ENCODE results near the gene ZFPL1. TPM values are rescaled to one million over a fixed set of nuclear protein-coding genes. Genes with fewer than 3 reads are reported as not detected.

Gene ZFPL1
- total and polyA plus RNA-seq, 9 of the 15 experiments (the other 6 are each of a cell fraction or from before 2014, with no cell fraction given), result 3.7 to 37.5 (median 22.7) TPM

- H3K79me2 ChIP-seq (ENCODE audit: control insufficient read depth, insufficient read depth, low read length), result peaks cover 47% of the 10 kb centered on the region
- H3K4me1 ChIP-seq (replicated peaks in 1 of 2; ENCODE audit: control insufficient read depth in 2 of 2, insufficient read depth in 2 of 2, low read length in 2 of 2), result peaks cover 8 to 16% of the 10 kb centered on the region in 2 experiments; a peak in 4 of 5 replicates
- no peak overlapping the region for H3K4me2 ChIP-seq (ENCODE audit: insufficient read depth, low read length)
- no peak overlapping the region for H2AFZ ChIP-seq (ENCODE audit: low read depth, low read length)
- no peaks in the 10 kb centered on the region for H3K9me3 ChIP-seq (replicated peaks; ENCODE audit: control insufficient read depth, insufficient read depth, low read depth, low read length)
- H3K9ac ChIP-seq (ENCODE audit: insufficient read depth in 1 of 2, low read depth in 2 of 2, low read length in 2 of 2), result 0 out of 4 replicates have a peak overlapping the region, but pooled peaks of 1 of the 2 experiments have one; percentile 6
- TF ChIP-seq, protein P1, sequence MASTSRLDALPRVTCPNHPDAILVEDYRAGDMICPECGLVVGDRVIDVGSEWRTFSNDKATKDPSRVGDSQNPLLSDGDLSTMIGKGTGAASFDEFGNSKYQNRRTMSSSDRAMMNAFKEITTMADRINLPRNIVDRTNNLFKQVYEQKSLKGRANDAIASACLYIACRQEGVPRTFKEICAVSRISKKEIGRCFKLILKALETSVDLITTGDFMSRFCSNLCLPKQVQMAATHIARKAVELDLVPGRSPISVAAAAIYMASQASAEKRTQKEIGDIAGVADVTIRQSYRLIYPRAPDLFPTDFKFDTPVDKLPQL (IDR thresholded peaks at IDR 0.05; ENCODE audit: extremely low read depth, insufficient read length), result no peak
- TF ChIP-seq, protein P2, sequence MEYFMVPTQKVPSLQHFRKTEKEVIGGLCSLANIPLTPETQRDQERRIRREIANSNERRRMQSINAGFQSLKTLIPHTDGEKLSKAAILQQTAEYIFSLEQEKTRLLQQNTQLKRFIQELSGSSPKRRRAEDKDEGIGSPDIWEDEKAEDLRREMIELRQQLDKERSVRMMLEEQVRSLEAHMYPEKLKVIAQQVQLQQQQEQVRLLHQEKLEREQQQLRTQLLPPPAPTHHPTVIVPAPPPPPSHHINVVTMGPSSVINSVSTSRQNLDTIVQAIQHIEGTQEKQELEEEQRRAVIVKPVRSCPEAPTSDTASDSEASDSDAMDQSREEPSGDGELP (CRISPR knock-in tag; IDR thresholded peaks at IDR 0.05; ENCODE audit: borderline replicate concordance), result 0 out of 2 replicates have a peak, but pooled peaks have one; percentile 11
- peak; percentile 16; the same call in 1 of the 2 replicates for TF ChIP-seq FOSL1 (tag; conservative IDR thresholded peaks at IDR 0.05)
- peaks cover 79% of the 10 kb centered on the region for H3K36me3 ChIP-seq (ENCODE audit: control insufficient read depth, insufficient read depth, low read length)
- no peak for ATAC-seq
- no peak overlapping the region; the same call in 2 of the 3 replicates for H3K27ac ChIP-seq (ENCODE audit: extremely low read depth, low read depth, low read length)
- H3K27me3 ChIP-seq (ENCODE audit: control insufficient read depth in 2 of 2, insufficient read depth in 2 of 2, low read length in 2 of 2), result no peaks in the 10 kb centered on the region
- peak in 1 of 4 experiments; percentile 3 for DNase-seq (ENCODE audit: extremely low read depth in 1 of 4, low spot score in 3 of 4)
- H3K9me1 ChIP-seq (ENCODE audit: control insufficient read depth, insufficient read depth, low read length), result no peaks in the 10 kb centered on the region
- 88% methylated on average over 12 of the region's 12 CpGs for WGBS (ENCODE audit: insufficient coverage, low coverage, missing lambda C conversion rate)
- ChIA-PET CTCF (ENCODE audit: low intra/inter-chr PET ratio) (no interaction called here), POLR2A (interaction anchor here (0.6 to 9.5 kb wide), 8 partner anchors 8 to 157 kb away, joined by 3 to 182 read pairs (median 3); partner anchors contain the start of genes SPDYC, SYVN1, TM7SF2 and VPS51)
- H4K20me1 ChIP-seq (replicated peaks; ENCODE audit: control insufficient read depth, insufficient read depth, low read length), result peaks cover 6% of the 10 kb centered on the region; the same call in 1 of the 2 replicates
- BruUV-seq (replicated peaks), result no TSS peak
- FAIRE-seq, result no peak
- H3K4me3 ChIP-seq, result no peak overlapping the region
- in situ Hi-C loops (cut with MboI) (no loop called here), intact Hi-C loops (cut with micrococcal nuclease) (no loop called here)
Observed at GRCh38 chr11:65125197-65126056, 41.4 kb downstream of the ZFPL1 start.

All from K562 (cell line).